Gastroesophageal sphincter (tissue), 4 donors: ENCODE measurements around the gene ERVW-1. TPM values are rescaled to one million over a fixed set of nuclear protein-coding genes. Genes with fewer than 3 reads are reported as not detected.

ENCODE experiments used
- ATAC-seq: fragments of 150-250 bp; one replicate; pipeline ENCODE4 v1.9.1; 2016; ENCODE audit warnings: mild to moderate bottlenecking, moderate library complexity
- H3K27ac ChIP-seq, 4 donors: fragments of 200-600 bp; sonication (generic) in 3 of 4; 1 replicate in 3 of 4; 2 replicates in 1 of 4; pipeline ENCODE4 v1.5.1; 2016 to 2019
- H3K27me3 ChIP-seq: fragments of 200-600 bp; sonication (generic); one replicate; pipeline ENCODE4 v1.5.1; 2019
- H3K36me3 ChIP-seq, 2 donors: fragments of 200-600 bp; sonication (generic); one replicate each; pipeline ENCODE4 v1.5.1; 2019; ENCODE audit warnings: control low read depth in 1 of 2
- H3K4me1 ChIP-seq, 3 donors: fragments of 200-600 bp; sonication (generic); 1 replicate in 2 of 3; 2 replicates in 1 of 3; pipeline ENCODE4 v1.5.1; 2016 to 2019; ENCODE audit warnings: control low read depth in 2 of 3
- H3K4me3 ChIP-seq, 2 donors: fragments of 200-600 bp; sonication (generic); one replicate each; pipeline ENCODE4 v1.5.1; 2019; ENCODE audit warnings: mild to moderate bottlenecking in 1 of 2, moderate library complexity in 1 of 2
- H3K9me3 ChIP-seq, 3 donors: fragments of 200-600 bp; sonication (generic); one replicate each; pipeline ENCODE4 v1.5.1; 2017 to 2019; ENCODE audit warnings: control low read depth in 2 of 3
- EP300 ChIP-seq: sonication (generic); formaldehyde crosslinking; IDR thresholded peaks from one replicate; pipeline ENCODE4 v1.6.1; 2017; ENCODE audit warnings: antibody characterized with exemption, mild to moderate bottlenecking
- POLR2A ChIP-seq, 2 donors: fragments of 450-650 bp; IDR thresholded peaks; one replicate each; pipeline ENCODE4 v1.6.1; 2017; ENCODE audit warnings: antibody characterized with exemption in 2 of 2, mild to moderate bottlenecking in 2 of 2, moderate library complexity in 1 of 2
- POLR2AphosphoS5 ChIP-seq: sonication (generic); formaldehyde crosslinking; IDR thresholded peaks from one replicate; pipeline ENCODE4 v1.6.1; 2017; ENCODE audit warnings: antibody characterized with exemption
- whole genome bisulfite sequencing, 2 donors: methylation state at CpG; one replicate each; pipeline ENCODE4 v1.1.5; 2018; ENCODE audit warnings: low coverage in 1 of 2; 5-methylcytosine and 5-hydroxymethylcytosine counted together
- total RNA-seq, 4 donors: library from RNA; depleted of rRNA; stranded (reverse); fragments of >200 nt; gene quantifications; one replicate each; pipeline ENCODE4 v1.1.0, GENCODE V29; 2016
- TF ChIP-seq, protein P1 (sequence below), 4 experiments: fragments of 200-600 bp in 2 of 4; fragments of 450-650 bp in 2 of 4; sonication (generic) in 1 of 4; IDR thresholded peaks; one replicate each; pipeline ENCODE4 v1.5.1; 2017 to 2019; ENCODE audit warnings: antibody characterized with exemption in 4 of 4, mild to moderate bottlenecking in 2 of 4, moderate library complexity in 2 of 4

ERVW-1 gene
- total RNA-seq, 4 donors from 2014 or later, result not detected

DNA sequence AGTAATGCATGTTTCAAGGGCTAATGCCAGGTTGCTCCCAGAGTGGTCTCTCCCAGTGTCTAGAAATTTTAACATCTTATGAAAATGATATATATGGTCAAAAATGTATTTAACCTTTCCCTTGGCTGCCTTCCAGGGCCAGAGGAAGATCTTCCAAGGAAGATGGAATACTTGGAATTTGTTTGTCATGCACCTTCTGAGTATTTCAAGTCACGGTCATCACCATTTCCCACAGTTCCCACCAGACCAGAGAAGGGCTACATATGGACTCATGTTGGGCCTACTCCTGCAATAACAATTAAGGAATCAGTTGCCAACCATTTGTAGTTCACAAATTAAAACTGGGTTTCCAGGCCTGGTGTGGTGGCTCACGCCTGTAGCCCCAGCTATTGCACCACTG is 21.5 kb downstream of the ERVW-1 start:
- Histone ChIP-seq H3K9me3 (no peaks in the 10 kb centered on the region), H3K4me3 (no peak overlapping the region), H3K36me3 (peaks cover 8 to 78% of the 10 kb centered on the region in 2 donors), H3K27ac (no peak overlapping the region), H3K27me3 (no peaks in the 10 kb centered on the region), H3K4me1 (no peaks in the 10 kb centered on the region)
- no peak for ATAC-seq
- 70 to 90% methylated on average over 2 of the region's 2 CpGs for WGBS, 2 donors
- TF ChIP-seq EP300, result no peak
- TF ChIP-seq POLR2AphosphoS5, result no peak
- no peak for TF ChIP-seq POLR2A (IDR thresholded peaks at IDR 0.05)
- TF ChIP-seq, protein P1, sequence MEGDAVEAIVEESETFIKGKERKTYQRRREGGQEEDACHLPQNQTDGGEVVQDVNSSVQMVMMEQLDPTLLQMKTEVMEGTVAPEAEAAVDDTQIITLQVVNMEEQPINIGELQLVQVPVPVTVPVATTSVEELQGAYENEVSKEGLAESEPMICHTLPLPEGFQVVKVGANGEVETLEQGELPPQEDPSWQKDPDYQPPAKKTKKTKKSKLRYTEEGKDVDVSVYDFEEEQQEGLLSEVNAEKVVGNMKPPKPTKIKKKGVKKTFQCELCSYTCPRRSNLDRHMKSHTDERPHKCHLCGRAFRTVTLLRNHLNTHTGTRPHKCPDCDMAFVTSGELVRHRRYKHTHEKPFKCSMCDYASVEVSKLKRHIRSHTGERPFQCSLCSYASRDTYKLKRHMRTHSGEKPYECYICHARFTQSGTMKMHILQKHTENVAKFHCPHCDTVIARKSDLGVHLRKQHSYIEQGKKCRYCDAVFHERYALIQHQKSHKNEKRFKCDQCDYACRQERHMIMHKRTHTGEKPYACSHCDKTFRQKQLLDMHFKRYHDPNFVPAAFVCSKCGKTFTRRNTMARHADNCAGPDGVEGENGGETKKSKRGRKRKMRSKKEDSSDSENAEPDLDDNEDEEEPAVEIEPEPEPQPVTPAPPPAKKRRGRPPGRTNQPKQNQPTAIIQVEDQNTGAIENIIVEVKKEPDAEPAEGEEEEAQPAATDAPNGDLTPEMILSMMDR (IDR thresholded peaks at IDR 0.05), result no peak

DNA sequence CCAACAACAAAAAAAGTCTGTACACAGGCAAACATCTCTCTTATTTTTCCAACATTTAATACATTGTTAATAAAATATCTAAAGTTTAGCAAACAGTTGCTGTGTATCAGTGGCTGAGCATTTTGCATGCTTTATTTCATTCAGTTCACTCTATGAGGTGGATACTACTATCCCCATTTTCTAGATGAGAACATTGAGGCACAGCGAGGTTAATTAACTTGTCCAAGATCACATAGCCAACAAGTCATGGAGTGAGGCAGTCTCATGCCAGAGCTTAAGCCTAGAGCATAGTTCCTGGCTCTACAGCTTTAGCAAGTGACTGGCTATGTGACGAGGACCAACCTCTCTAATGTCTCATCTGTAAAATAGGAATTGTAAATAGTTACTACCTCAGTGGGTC is 26.1 kb downstream of the ERVW-1 start:
- peaks cover 8 to 71% of the 10 kb centered on the region in 2 donors for H3K36me3 ChIP-seq
- ATAC-seq, result no peak
- H3K27ac ChIP-seq, result no peak overlapping the region
- H3K4me1 ChIP-seq, result peaks cover 0 to 17% (median 5%) of the 10 kb centered on the region in 3 donors
- no peaks in the 10 kb centered on the region for H3K9me3 ChIP-seq
- 83 to 100% methylated on average over 1 of the region's 2 CpGs for WGBS, 2 donors
- no peak overlapping the region for H3K4me3 ChIP-seq
- no peaks in the 10 kb centered on the region for H3K27me3 ChIP-seq
- TF ChIP-seq EP300, result no peak
- no peak for TF ChIP-seq POLR2AphosphoS5
- TF ChIP-seq POLR2A (IDR thresholded peaks at IDR 0.05), result no peak
- TF ChIP-seq, protein P1 (IDR thresholded peaks at IDR 0.05), result no peak

DNA sequence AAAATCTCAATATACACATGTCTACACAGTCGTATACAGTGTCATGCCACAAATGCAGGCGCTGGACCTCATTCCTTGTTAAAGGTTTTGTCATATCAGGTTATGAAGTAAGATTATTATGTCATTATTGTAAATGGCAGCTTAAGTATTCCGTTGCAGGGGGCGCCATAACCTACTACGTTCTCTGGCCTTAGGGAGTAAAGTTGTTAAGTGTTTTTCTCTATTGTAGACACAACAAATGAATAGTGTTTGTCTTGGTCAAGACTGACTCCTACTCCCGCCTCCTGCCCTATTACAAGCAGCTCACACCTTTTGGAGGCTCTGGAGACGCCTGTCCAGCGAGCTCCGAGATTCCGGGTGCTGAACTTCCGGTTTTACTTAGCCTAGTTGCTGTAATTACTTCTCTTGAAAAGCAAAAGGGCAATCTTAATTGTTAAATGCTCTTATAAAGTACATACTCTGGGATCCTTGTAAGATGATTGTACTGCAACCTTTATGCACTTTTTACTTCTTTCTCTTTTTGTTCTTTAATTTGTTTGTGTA is 29.5 kb downstream of the ERVW-1 start:
- WGBS, 2 donors, result 0 to 1% methylated on average over 10 of the region's 11 CpGs
- Histone ChIP-seq H3K36me3 (peaks cover 0 to 37% of the 10 kb centered on the region in 2 donors), H3K4me3 (peak overlapping the region; percentile 97 to 99), H3K27me3 (no peaks in the 10 kb centered on the region), H3K4me1 (peaks cover 0 to 17% (median 5%) of the 10 kb centered on the region in 3 donors), H3K27ac (peak overlapping the region; percentile 93 to 98 (median 96)), H3K9me3 (no peaks in the 10 kb centered on the region)
- TF ChIP-seq POLR2AphosphoS5, result no peak
- TF ChIP-seq, protein P1 (IDR thresholded peaks at IDR 0.05), result peak in 2 of 4 experiments; percentile 31 to 41
- peak; percentile 13 for ATAC-seq

DNA sequence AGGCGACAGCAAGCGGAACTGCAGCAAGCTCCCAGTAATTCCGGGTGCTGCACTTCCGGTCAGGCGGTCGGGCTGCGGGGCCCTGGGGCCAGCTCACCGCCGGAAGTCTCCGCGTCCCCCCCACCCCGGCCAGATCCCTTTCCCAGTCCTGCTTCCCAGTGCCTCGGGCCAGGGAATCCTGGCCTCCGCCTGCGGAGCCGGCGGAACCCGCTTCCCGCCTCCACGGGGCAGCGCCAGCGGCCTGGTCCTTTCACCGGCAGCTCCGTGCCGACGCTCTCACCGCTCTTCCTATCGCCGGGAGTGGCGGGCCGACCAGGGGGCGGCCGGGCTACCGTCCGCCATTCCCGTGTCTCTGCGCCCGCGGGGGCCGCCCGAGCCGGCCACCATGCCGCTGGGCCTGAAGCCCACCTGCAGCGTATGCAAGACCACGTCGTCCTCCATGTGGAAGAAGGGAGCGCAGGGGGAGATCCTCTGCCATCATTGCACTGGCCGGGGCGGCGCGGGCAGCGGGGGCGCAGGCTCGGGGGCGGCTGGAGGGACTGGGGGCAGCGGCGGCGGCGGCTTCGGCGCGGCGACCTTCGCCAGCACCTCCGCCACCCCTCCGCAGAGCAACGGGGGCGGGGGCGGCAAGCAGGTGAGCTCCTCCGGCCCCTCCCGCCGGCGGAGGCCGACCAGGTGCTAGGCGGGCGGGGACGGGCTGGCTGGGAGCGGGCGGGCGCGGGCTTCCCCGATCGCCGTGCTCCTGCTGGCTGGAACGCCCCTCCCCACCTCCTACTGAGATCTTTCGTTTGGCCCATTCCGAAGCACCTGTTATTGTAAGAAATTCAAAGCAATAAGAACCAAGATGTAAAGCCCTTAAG is 30.2 kb downstream of the ERVW-1 start, which contains the start of gene GATAD1:
Gene GATAD1 (plus strand): TSS at position 138 of the 860 bp plus-strand sequence. CDS start 248 bp downstream, at position 386.
- WGBS, 2 donors, result 0% methylated on average over 3 of the region's 87 CpGs; no CpG with 5 or more reads in 1 of the 2 donors
- ATAC-seq, result peak; percentile 98
- Histone ChIP-seq H3K27ac (peak within 1 kb of the TSS; percentile 93 to 98 (median 96)), H3K4me1 (peaks cover 0 to 17% (median 5%) of the 10 kb centered on the region in 3 donors), H3K27me3 (no peaks in the 10 kb centered on the region), H3K36me3 (peaks cover 0 to 30% of the 10 kb centered on the region in 2 donors), H3K9me3 (no peaks in the 10 kb centered on the region), H3K4me3 (peak within 1 kb of the TSS; percentile 97 to 99)
- TF ChIP-seq POLR2AphosphoS5 (peak; percentile 76), POLR2A (IDR thresholded peaks at IDR 0.05) (peak; percentile 67 to 70), EP300 (no peak)
- TF ChIP-seq, protein P1 (IDR thresholded peaks at IDR 0.05), result peak; percentile 93 to 96 (median 95)
